Activated CD4-positive, alpha-beta T cell treated with anti-CD3 and anti-CD28 coated beads, Interleukin-2, amount 50 U/mL, for 24 hours (primary cell): Measurements from ENCODE around the gene CACNA2D2.
A peak's percentile ranks its signal among the peaks of the same experiment; 100 is the strongest.

Experiments
- DNase-seq, 2 donors: peaks; one replicate each; pipeline ENCODE4 v3.0.0-alpha.2; 2020; ENCODE audit warnings: low read depth in 1 of 2, low spot score in 1 of 2

Gene CACNA2D2

GRCh38 chr3:50503504-50504342 is at the start of gene CACNA2D2:
Gene CACNA2D2 (minus strand): TSS chr3:50503634. CDS start chr3:50503423, 211 bp downstream.
- peak; percentile 12 to 16 for DNase-seq

GRCh38 chr3:50552598-50552997 is 49.2 kb upstream of the CACNA2D2 start:
- no peak for DNase-seq

DNA sequence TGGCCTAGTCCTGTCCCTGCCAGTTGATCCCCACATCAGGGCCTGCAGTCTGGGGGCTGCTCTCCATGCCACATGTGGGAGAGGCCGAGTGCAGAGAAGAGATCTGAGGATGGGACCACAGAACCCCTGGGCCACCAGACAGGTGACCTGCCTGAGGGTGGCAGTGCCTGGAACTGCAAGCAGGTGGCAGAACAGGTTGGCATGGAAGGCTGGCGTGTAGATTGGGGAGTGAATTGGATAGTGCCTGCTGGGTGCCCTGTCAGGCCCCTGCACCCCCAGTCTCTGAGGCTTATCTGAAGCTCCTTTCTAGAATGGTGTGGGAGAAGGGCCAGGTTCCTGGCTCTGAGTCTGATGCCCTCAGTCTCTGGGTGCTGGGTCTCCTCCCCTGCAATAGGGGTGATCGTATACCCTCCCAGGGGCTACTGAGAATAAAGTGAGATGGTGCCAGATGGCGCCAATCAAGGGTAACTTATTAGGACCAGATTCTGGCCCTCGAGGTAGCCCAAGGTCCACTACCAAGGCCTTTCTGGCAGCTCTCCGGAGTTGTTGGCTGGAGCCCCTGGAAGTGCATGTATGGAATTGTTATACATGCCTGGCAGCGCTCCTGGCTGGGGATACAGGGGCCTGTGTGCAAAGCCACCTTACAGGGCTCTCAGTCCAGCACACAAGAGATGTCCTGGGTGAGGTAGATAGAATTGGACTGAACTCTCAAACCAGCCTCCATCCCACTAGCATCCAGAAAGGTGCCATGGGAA is 48.4 kb upstream of the CACNA2D2 start:
- no peak for DNase-seq

GRCh38 chr3:50551054-50551659 is 47.7 kb upstream of the CACNA2D2 start:
- no peak for DNase-seq

DNA sequence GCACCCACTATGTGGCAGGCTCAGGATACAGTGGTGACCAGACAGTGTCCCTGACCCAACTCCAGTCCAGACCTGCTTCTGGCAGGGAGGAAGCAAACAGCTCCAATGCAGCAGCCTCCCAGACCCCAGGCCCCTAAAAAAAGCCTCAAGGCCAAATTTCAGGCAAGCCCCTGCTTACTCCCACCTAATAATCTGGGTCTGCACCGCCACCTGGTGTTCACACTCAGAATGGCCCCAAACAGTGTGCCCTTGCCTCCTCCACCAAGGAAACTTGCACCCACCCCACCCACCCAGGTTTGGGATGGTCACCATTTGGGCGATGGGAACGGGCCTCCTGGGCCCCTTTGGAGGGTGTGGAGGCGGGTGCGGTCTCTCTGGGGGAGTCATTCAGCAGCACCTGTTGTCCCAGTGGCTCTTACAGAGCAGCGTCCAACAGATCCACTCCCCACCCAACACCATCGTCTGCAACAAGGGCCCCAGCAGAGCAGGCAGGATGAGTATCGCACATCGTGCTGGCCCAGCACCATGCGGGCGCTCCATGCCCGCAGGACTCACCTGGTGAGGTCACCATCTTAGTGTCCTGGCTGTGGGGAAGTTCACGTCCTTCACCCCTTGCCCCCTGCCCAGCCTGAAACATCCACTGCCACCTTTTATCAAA is 46.8 kb upstream of the CACNA2D2 start:
- peak; percentile 37 to 51 for DNase-seq

DNA sequence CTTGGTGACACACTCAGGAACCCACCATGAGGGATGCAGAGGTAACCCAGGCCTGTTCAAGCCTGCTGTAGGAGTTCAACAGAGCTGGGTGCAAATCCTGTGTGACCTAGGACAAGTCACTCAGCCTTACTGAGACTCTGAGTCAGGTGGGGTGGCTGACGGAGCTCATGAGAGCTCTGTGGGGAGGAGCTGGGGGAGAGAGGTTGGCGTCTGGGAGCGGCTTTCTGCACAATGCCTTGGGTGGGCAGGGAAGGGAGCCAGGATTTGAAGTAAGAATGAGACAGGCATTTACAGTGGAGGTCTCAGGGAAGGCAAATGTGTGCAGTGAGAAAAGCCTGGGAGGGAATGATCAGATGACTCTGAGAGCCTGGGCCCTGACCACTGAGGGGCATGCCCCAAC is 45.8 kb upstream of the CACNA2D2 start:
- DNase-seq: no peak

DNA sequence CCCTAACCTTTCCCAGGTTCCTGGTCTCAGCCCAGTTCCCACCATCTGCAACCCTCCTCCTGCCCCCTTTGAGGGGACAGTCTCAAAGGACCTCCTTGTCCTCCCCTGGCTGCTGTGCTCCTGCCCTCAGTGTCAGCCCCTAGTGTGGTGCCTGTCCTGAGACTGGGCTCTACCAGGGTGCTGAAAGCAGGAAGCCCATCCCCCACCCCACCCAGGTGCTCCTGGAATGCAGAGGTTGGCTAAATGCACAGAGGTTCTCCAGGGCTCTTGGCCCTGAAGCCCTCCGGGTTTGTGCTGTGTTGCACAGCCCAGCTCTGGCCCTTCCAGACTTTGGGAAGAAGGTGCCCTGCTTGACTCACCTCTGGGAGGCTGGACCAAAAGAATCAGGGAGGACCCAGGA is 42.3 kb upstream of the CACNA2D2 start:
- no peak for DNase-seq

GRCh38 chr3:50542177-50543034 is 39.0 kb upstream of the CACNA2D2 start:
- DNase-seq: peak; percentile 45 to 52

- no peak for DNase-seq
Observed at GRCh38 chr3:50539356-50540286, 36.2 kb upstream of the CACNA2D2 start.

GRCh38 chr3:50537421-50538129 is 34.1 kb upstream of the CACNA2D2 start:
- no peak for DNase-seq

GRCh38 chr3:50536471-50537180 is 33.2 kb upstream of the CACNA2D2 start:
- DNase-seq: no peak

DNA sequence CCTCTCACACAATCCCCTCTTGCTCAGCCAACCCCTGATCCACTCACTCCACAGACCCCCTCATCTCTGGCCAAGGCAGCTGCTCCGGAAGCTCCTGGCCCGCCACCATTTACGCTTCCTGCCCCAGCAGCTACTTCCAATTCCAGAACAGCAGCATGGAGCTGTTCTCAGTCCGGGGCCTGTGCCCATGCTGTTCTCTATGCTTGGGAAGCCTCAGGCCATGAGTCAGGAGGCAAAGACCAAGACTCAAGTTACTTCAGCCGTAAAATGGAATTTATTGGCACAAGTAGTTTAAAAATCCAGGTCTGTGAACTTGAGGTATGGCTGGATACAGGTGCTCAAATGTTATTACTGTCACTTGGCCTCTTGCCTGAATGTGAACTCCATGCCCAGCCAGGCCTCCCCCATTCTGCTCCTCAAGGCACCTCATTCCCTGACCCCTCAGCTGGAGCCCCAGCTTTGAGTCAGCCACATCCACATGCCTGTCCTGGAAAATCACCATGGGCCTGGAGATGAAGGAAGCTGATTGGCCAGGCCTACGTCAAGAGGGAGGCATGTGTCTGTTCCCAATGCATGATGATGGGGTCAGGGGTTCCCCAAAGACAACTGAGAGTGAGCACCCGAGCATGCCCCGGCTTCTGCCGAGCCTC is 31.4 kb upstream of the CACNA2D2 start:
- DNase-seq: no peak

GRCh38 chr3:50533807-50534461 is 30.5 kb upstream of the CACNA2D2 start:
- no peak for DNase-seq

DNA sequence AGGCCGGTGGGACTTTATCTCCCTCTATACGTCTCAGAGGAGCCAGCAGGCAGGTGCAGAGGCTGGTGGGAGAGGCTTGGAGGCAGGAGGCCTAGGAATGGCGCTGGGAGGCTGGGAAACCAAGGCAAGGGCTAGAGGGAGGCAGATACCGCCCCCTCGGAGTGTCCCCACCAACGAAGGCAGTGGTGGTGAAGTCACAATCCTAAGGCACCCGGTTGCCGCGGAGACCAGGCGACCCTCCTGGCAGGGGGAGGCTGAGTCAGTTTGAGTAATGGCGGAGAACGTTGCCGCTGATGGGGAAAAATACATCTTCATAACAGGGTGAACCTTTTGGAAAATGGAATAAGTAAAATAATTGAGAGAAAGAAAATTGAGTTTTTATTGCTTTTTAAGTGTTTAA is 29.9 kb upstream of the CACNA2D2 start:
- DNase-seq: no peak

DNA sequence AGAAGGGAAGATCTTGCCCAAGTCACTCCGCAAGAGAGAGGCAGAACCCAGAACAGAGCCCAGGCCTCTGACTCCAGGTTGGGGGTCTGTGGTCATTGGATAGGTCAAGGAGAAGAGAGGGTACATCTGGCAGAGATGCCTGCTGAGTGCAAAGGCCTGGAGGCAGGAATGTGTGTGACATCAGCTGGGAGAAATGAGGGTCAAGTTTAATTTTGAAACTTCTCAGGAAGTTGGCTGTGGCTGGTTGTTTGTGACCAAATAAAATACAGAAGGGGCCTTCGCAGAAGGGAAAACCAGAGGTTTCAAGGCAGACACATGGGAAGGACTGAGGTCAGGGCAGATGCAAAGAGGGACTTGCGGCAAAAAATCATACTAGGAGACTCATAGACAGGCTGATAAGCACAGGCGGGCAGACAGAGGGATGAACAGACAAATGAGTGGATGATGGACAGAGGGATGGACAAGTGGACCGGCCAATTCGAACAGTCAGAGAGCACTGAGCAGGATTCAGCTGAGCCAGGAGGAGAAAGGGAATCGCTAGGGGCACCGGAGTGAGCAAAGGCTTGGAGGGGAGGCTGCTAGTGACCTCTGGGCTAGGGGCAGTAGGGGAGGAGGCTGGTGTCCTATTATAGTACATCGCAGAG is 28.8 kb upstream of the CACNA2D2 start:
- DNase-seq: no peak

DNA sequence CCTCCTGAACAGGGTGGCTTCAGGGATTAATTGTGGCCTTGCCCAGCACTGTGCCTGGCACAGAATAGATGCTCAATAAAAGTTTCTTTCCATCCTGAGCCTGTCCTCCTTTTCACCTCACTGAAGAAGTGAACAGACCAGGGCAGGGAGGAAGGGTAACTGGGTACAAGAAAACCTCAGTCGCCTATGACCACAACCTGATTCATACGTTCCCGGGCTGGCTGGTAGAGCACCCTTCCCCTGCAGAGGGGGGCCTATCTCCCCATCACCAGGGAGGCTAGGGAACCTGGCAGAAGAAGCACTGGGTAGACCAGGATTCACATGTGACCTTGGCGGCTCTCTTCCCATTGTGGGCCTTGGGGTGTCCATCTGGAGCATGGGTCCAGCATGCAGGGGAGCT is 27.8 kb upstream of the CACNA2D2 start:
- no peak for DNase-seq
